Right lobe of liver (tissue), 6 donors: ENCODE measurements around the gene NCKAP5L. TPM values are rescaled to one million over a fixed set of nuclear protein-coding genes. Genes with fewer than 3 reads are reported as not detected.

ENCODE experiments used
- ATAC-seq, 4 donors: fragments of 200-7000 bp; cut with Tn5 transposase; one replicate each; pipeline ENCODE4 v1.9.1; 2020; ENCODE audit warnings: mild to moderate bottlenecking in 4 of 4, moderate library complexity in 4 of 4
- DNase-seq, 3 donors: peaks; one replicate each; pipeline ENCODE4 v3.0.0-alpha.2; 2020
- H3K27ac ChIP-seq, 3 donors: fragments of 200-600 bp; one replicate each; pipeline ENCODE4 v1.8.0; 2022
- H3K27me3 ChIP-seq, 2 donors: fragments of 200-600 bp; one replicate each; pipeline ENCODE4 v1.8.0; 2022
- H3K36me3 ChIP-seq, 4 donors: fragments of 200-600 bp; sonication (generic) in 1 of 4; one replicate each; pipeline versions ENCODE4 v1.5.1 to v1.8.0; 2017 to 2022; ENCODE audit warnings: control low read depth in 1 of 4
- H3K4me1 ChIP-seq, 4 donors: fragments of 200-600 bp; sonication (generic) in 1 of 4; one replicate each; pipeline versions ENCODE4 v1.5.1 to v1.8.0; 2017 to 2022; ENCODE audit warnings: control low read depth in 1 of 4
- H3K4me3 ChIP-seq, 3 donors: fragments of 200-600 bp; one replicate each; pipeline ENCODE4 v1.8.0; 2022
- H3K9me3 ChIP-seq, 4 donors: fragments of 200-600 bp; sonication (generic) in 1 of 4; one replicate each; pipeline versions ENCODE4 v1.5.1 to v1.8.0; 2017 to 2022; ENCODE audit warnings: control low read depth in 1 of 4
- CTCF ChIP-seq, 4 donors: fragments of 200-600 bp in 3 of 4; fragments of 450-650 bp in 1 of 4; IDR thresholded peaks; one replicate each; pipeline versions ENCODE4 v1.5.1 to v1.8.0; 2016 to 2022; ENCODE audit warnings: antibody characterized with exemption in 4 of 4, mild to moderate bottlenecking in 2 of 4
- POLR2A ChIP-seq: fragments of 450-650 bp; IDR thresholded peaks from one replicate; pipeline ENCODE4 v1.6.1; 2017; ENCODE audit warnings: antibody characterized with exemption, mild to moderate bottlenecking
- WGBS: methylation state at CpG from one replicate; pipeline ENCODE4 v1.1.6; 2018; ENCODE audit warnings: low coverage, low lambda C conversion rate; ENCODE audit not compliant: insufficient coverage; ENCODE audit errors: missing lambda C conversion rate; 5-methylcytosine and 5-hydroxymethylcytosine counted together
- intact Hi-C, 2 donors: fragments of 100-400 bp; cut with DNase I; formaldehyde crosslinking; loops; one replicate each; pipeline versions ENCODE4 v1.11.2 to v1.14.1; 2022
- total RNA-seq, 6 experiments: library from RNA; depleted of rRNA in 2 of 6; stranded (reverse); fragments of >200 nt in 2 of 6; fragmentation: NEBNext Ultra II Directional in 3 of 6; extraction: Animal tissue kit (Norgen Biotek cat#: 25700) in 3 of 6; gene quantifications; one replicate each; pipeline versions ENCODE4 v1.1.0 to v1.2.4, GENCODE V29; 2016 to 2023
- donor health status: DM: no; HTN: yes; CAD: no.
- donor health status: DM: no; HTN: no; CAD: no.
- donor health status: DM: no; HTN: no; CAD: no.
- donor health status: DM: no; HTN: yes; CAD: no.
- donor health status: DM: no; HTN: yes; CAD: no.

Gene NCKAP5L
- total RNA-seq, 6 experiments from 2014 or later = 7.0 to 8.8 (median 7.9) TPM

GRCh38 chr12:49806321-49806813, 21.8 kb downstream of the NCKAP5L start:
- Histone ChIP-seq H3K27me3 (no peaks in the 10 kb centered on the region), H3K4me3 (no peak overlapping the region), H3K27ac (no peak overlapping the region), H3K4me1 (no peaks in the 10 kb centered on the region), H3K36me3 (peaks cover 0 to 8% (median 0%) of the 10 kb centered on the region in 4 donors), H3K9me3 (no peaks in the 10 kb centered on the region)
- no peak for DNase-seq
- WGBS = 78% methylated on average over 6 of the region's 7 CpGs
- intact Hi-C loops = no loop called here
- ATAC-seq = no peak
- TF ChIP-seq POLR2A = no peak
- TF ChIP-seq CTCF (IDR thresholded peaks at IDR 0.05) = no peak

GRCh38 chr12:49805409-49805808, 22.8 kb downstream of the NCKAP5L start:
- no peak for TF ChIP-seq CTCF (IDR thresholded peaks at IDR 0.05)
- H3K27me3 ChIP-seq = no peaks in the 10 kb centered on the region
- no peak for ATAC-seq
- intact Hi-C loops = no loop called here
- no peaks in the 10 kb centered on the region for H3K9me3 ChIP-seq
- H3K36me3 ChIP-seq = peaks cover 0 to 8% (median 0%) of the 10 kb centered on the region in 4 donors
- no peak overlapping the region for H3K4me3 ChIP-seq
- no peak overlapping the region for H3K27ac ChIP-seq
- DNase-seq = no peak
- WGBS = 77% methylated on average over 3 of the region's 5 CpGs
- H3K4me1 ChIP-seq = peaks cover 0 to 9% (median 2%) of the 10 kb centered on the region in 4 donors

GRCh38 chr12:49804821-49805220, 23.4 kb downstream of the NCKAP5L start:
- no peak for ATAC-seq
- intact Hi-C loops = no loop called here
- no CpG with 5 or more reads among the region's 10 CpGs for WGBS
- no peaks in the 10 kb centered on the region for H3K27me3 ChIP-seq
- TF ChIP-seq CTCF (IDR thresholded peaks at IDR 0.05) = no peak
- TF ChIP-seq POLR2A = no peak
- H3K4me1 ChIP-seq = peaks cover 0 to 12% (median 2%) of the 10 kb centered on the region in 4 donors
- no peaks in the 10 kb centered on the region for H3K9me3 ChIP-seq
- no peak overlapping the region for H3K4me3 ChIP-seq
- peaks cover 0 to 8% (median 0%) of the 10 kb centered on the region in 4 donors for H3K36me3 ChIP-seq
- no peak for DNase-seq
- H3K27ac ChIP-seq = no peak overlapping the region

- DNase-seq (no peak), ATAC-seq (no peak)
- TF ChIP-seq CTCF (IDR thresholded peaks at IDR 0.05) (no peak), POLR2A (no peak)
Measured at GRCh38 chr12:49803693-49804450, 24.3 kb downstream of the NCKAP5L start.

More at GRCh38 chr12:49803693-49804450, 24.3 kb downstream of the NCKAP5L start:
- H3K4me1 ChIP-seq = peaks cover 0 to 12% (median 2%) of the 10 kb centered on the region in 4 donors
- no peaks in the 10 kb centered on the region for H3K9me3 ChIP-seq
- H3K27ac ChIP-seq = no peak overlapping the region
- intact Hi-C loops = no loop called here
- H3K27me3 ChIP-seq = no peaks in the 10 kb centered on the region
- H3K36me3 ChIP-seq = peaks cover 0 to 8% (median 0%) of the 10 kb centered on the region in 4 donors
- WGBS = 80% methylated on average over 2 of the region's 12 CpGs
- H3K4me3 ChIP-seq = no peak overlapping the region
